DOHH2 (cell line): Measurements from ENCODE around the gene ESF1.

Experiments used
- CTCF ChIP-seq: fragments of 200-600 bp; sonication (generic); IDR thresholded peaks from one replicate; pipeline ENCODE4 v1.5.1; 2014; ENCODE audit warnings: antibody characterized with exemption, mild to moderate bottlenecking, low read depth, low read length; ENCODE audit not compliant: poor library complexity, severe bottlenecking
- EZH2phosphoT487 ChIP-seq: fragments of 200-600 bp; sonication (generic); IDR thresholded peaks from 2 replicates; pipeline ENCODE4 v1.6.1; 2017; ENCODE audit warnings: borderline replicate concordance, mild to moderate bottlenecking, antibody characterized with exemption, low read length, moderate library complexity, mixed read lengths

- no peak for TF ChIP-seq CTCF
- TF ChIP-seq EZH2phosphoT487 = no peak
Measured at GRCh38 chr20:13676682-13677081, 108.0 kb downstream of the ESF1 start.
